H1 (cell line): ENCODE data around the gene SHROOM3. TPM values are rescaled to one million over a fixed set of nuclear protein-coding genes. Genes with fewer than 3 reads are reported as not detected.

Experiments used
- CTCF ChIA-PET: fragments of 300-600 bp; sonication (Branson Sonifier 250); formaldehyde crosslinking; loops from one replicate; lab custom pipeline; 2021; ENCODE audit not compliant: partially characterized antibody; lab: Charles Lee
- POLR2A ChIA-PET: fragments of 300-600 bp; sonication (Branson Sonifier 250); formaldehyde crosslinking; loops from one replicate; lab custom pipeline; 2021; ENCODE audit warnings: inconsistent platforms; ENCODE audit not compliant: partially characterized antibody; lab: Charles Lee
- DNase-seq, 2 experiments: peaks; one replicate each; pipeline versions ENCODE4 v3.0.0 to v3.0.0-alpha.2; 2010 to 2022; ENCODE audit warnings: low spot score in 2 of 2, low read depth in 1 of 2, mixed read lengths in 1 of 2
- FAIRE-seq: peaks from 2 replicates; lab custom pipeline; 2011; peaks lifted over from hg19 to GRCh38; lab: Jason Lieb, UNC
- H2AFZ ChIP-seq: 2 replicates; pipeline ENCODE4 v1.8.1; 2012; ENCODE audit warnings: low read length, inconsistent platforms
- H2AK5ac ChIP-seq: 2 replicates; pipeline ENCODE4 v1.6.1; 2013; ENCODE audit warnings: low read depth, low read length
- H2BK120ac ChIP-seq: replicated peaks from 2 replicates; pipeline ENCODE3; 2013; ENCODE audit warnings: low read depth, low read length, inconsistent platforms
- H2BK12ac ChIP-seq: 2 replicates; pipeline ENCODE4 v1.6.1; 2013; ENCODE audit warnings: low read depth, low read length
- H2BK15ac ChIP-seq: 2 replicates; pipeline ENCODE4 v1.6.1; 2013; ENCODE audit warnings: low read length
- H2BK20ac ChIP-seq: 2 replicates; pipeline ENCODE4 v1.6.1; 2013; ENCODE audit warnings: low read length
- H2BK5ac ChIP-seq: 2 replicates; pipeline ENCODE4 v1.6.1; 2013; ENCODE audit warnings: low read depth, low read length
- H3K14ac ChIP-seq: 2 replicates; pipeline ENCODE4 v1.6.1; 2013; ENCODE audit warnings: inconsistent platforms; ENCODE audit not compliant: insufficient read length
- H3K18ac ChIP-seq: 2 replicates; pipeline ENCODE4 v1.6.1; 2013; ENCODE audit warnings: low read length; ENCODE audit errors: extremely low read depth
- H3K23ac ChIP-seq: 2 replicates; pipeline ENCODE4 v1.6.1; 2013; ENCODE audit warnings: inconsistent platforms; ENCODE audit not compliant: insufficient read length
- H3K23me2 ChIP-seq: 2 replicates; pipeline ENCODE4 v1.6.1; 2013; ENCODE audit warnings: low read depth, low read length
- H3K27ac ChIP-seq: 2 replicates; pipeline ENCODE4 v1.6.1; 2011; ENCODE audit warnings: low read depth, low read length, inconsistent platforms
- H3K27me3 ChIP-seq, 4 experiments: replicated peaks in 1 of 4; 1 replicate in 1 of 4; 2 replicates in 3 of 4; pipeline versions ENCODE4 v1.6.1 to v1.8.1; 2011 to 2013; ENCODE audit warnings: low read length in 3 of 4, mild to moderate bottlenecking in 3 of 4, inconsistent platforms in 2 of 4, mixed read lengths in 2 of 4, moderate library complexity in 1 of 4; ENCODE audit not compliant: control insufficient read depth in 3 of 4, insufficient read depth in 3 of 4; ENCODE audit errors: extremely low read depth in 1 of 4
- H3K36me3 ChIP-seq, 4 experiments: 2 replicates each; pipeline versions ENCODE4 v1.6.1 to v1.8.1; 2011 to 2013; ENCODE audit warnings: mild to moderate bottlenecking in 4 of 4, low read length in 3 of 4, moderate library complexity in 2 of 4, control low read depth in 1 of 4, inconsistent platforms in 1 of 4; ENCODE audit not compliant: insufficient read depth in 4 of 4, control insufficient read depth in 2 of 4
- H3K4ac ChIP-seq: replicated peaks from 2 replicates; pipeline ENCODE3; 2013; ENCODE audit warnings: low read length, low read depth, mixed read lengths, inconsistent platforms; ENCODE audit not compliant: insufficient read length
- H3K4me1 ChIP-seq, 4 experiments: replicated peaks in 1 of 4; 1 replicate in 1 of 4; 2 replicates in 3 of 4; pipeline versions ENCODE4 v1.6.1 to v1.8.1; 2011 to 2013; ENCODE audit warnings: low read length in 3 of 4, inconsistent platforms in 2 of 4, mixed read lengths in 1 of 4; ENCODE audit not compliant: insufficient read depth in 4 of 4, control insufficient read depth in 3 of 4
- H3K4me2 ChIP-seq, 2 experiments: 2 replicates each; pipeline versions ENCODE4 v1.6.1 to v1.8.1; 2011 to 2013; ENCODE audit warnings: low read depth in 2 of 2, low read length in 2 of 2, control low read depth in 1 of 2, inconsistent platforms in 1 of 2, mild to moderate bottlenecking in 1 of 2; ENCODE audit not compliant: insufficient read depth in 1 of 2
- H3K4me3 ChIP-seq, 4 experiments: fragments of 200-600, 300-600 bp in 1 of 4; sonication (generic), shearing (Covaris generic), sonication (Bioruptor Twin) in 1 of 4; 2 replicates each; pipeline versions ENCODE4 v1.5.1 to v1.8.1; 2011 to 2016; ENCODE audit warnings: low read length in 4 of 4, low read depth in 3 of 4, control low read depth in 2 of 4, inconsistent platforms in 2 of 4, mild to moderate bottlenecking in 2 of 4, mixed read lengths in 1 of 4, moderate library complexity in 1 of 4; ENCODE audit not compliant: insufficient read depth in 2 of 4; ENCODE audit errors: extremely low read depth in 1 of 4
- H3K56ac ChIP-seq: replicated peaks from 2 replicates; pipeline ENCODE3; 2013; ENCODE audit warnings: low read depth, mild to moderate bottlenecking, mixed read lengths, low read length, inconsistent platforms; ENCODE audit not compliant: insufficient read length
- H3K79me1 ChIP-seq: 2 replicates; pipeline ENCODE4 v1.6.1; 2013; ENCODE audit warnings: low read depth, low read length, control low read depth
- H3K79me2 ChIP-seq, 2 experiments: 2 replicates each; pipeline versions ENCODE4 v1.6.1 to v1.8.1; 2012 to 2013; ENCODE audit warnings: low read length in 2 of 2, mild to moderate bottlenecking in 2 of 2, inconsistent platforms in 1 of 2; ENCODE audit not compliant: insufficient read depth in 2 of 2, control insufficient read depth in 1 of 2
- H3K9ac ChIP-seq, 4 experiments: replicated peaks in 1 of 4; 1 replicate in 1 of 4; 2 replicates in 3 of 4; pipeline versions ENCODE4 v1.6.1 to v1.8.1; 2011 to 2013; ENCODE audit warnings: low read depth in 3 of 4, low read length in 3 of 4, control low read depth in 2 of 4, mild to moderate bottlenecking in 2 of 4, moderate library complexity in 2 of 4, inconsistent platforms in 1 of 4; ENCODE audit errors: extremely low read depth in 1 of 4
- H3K9me3 ChIP-seq, 2 experiments: 2 replicates each; pipeline versions ENCODE4 v1.6.1 to v1.8.1; 2012 to 2013; ENCODE audit warnings: mild to moderate bottlenecking in 2 of 2, moderate library complexity in 2 of 2, control low read depth in 1 of 2, inconsistent platforms in 1 of 2, low read depth in 1 of 2, low read length in 1 of 2, mixed read lengths in 1 of 2; ENCODE audit not compliant: insufficient read depth in 2 of 2
- H4K20me1 ChIP-seq, 2 experiments: replicated peaks in 1 of 2; 2 replicates each; pipeline versions ENCODE3 to v1.8.1; 2011 to 2013; ENCODE audit warnings: inconsistent platforms in 2 of 2, low read length in 2 of 2, mild to moderate bottlenecking in 1 of 2; ENCODE audit not compliant: insufficient read depth in 2 of 2, control insufficient read depth in 1 of 2
- H4K5ac ChIP-seq: 2 replicates; pipeline ENCODE4 v1.6.1; 2013; ENCODE audit warnings: low read length, low read depth, mixed read lengths, inconsistent platforms; ENCODE audit not compliant: insufficient read length
- H4K8ac ChIP-seq: 2 replicates; pipeline ENCODE4 v1.8.0; 2013; ENCODE audit warnings: mild to moderate bottlenecking, moderate library complexity, low read length, inconsistent platforms; ENCODE audit not compliant: insufficient read depth; ENCODE audit errors: extremely low read depth
- H4K91ac ChIP-seq: replicated peaks from 2 replicates; pipeline ENCODE3; 2013; ENCODE audit warnings: low read length, mixed read lengths, inconsistent platforms; ENCODE audit not compliant: insufficient read length
- SRF ChIP-seq: IDR thresholded peaks from 2 replicates; pipeline ENCODE4 v1.6.1; 2011; ENCODE audit warnings: mild to moderate bottlenecking, low read depth, low read length, moderate library complexity
- WGBS, 2 experiments: shearing (Covaris generic) in 1 of 2; methylation state at CpG; one replicate each; pipeline versions ENCODE4 v1.1.6 to v1.1.7; 2013 to 2015; ENCODE audit warnings: low lambda C conversion rate in 2 of 2, mixed read lengths in 2 of 2, inconsistent platforms in 1 of 2, low coverage in 1 of 2, missing lambda C conversion rate in 1 of 2; ENCODE audit not compliant: insufficient replicate concordance in 2 of 2, insufficient coverage in 1 of 2, insufficient read length in 1 of 2; ENCODE audit errors: extremely low coverage in 1 of 2, missing lambda C conversion rate in 1 of 2; 5-methylcytosine and 5-hydroxymethylcytosine counted together
- polyA plus RNA-seq, 7 experiments: library from polyadenylated mRNA; depleted of rRNA in 3 of 7; stranded (reverse) in 5 of 7; unstranded in 2 of 7; fragments of >200 nt in 5 of 7; fragments of 200-250 nt in 2 of 7; gene quantifications; 1 replicate in 5 of 7; 2 replicates in 1 of 7; 4 replicates in 1 of 7; pipeline versions ENCODE4 v1.2.1 to v1.2.3, GENCODE V29; 2011 to 2013; ENCODE audit warnings: missing spikeins in 2 of 7, mixed read lengths in 2 of 7
- total RNA-seq: library from RNA; stranded (reverse); fragmentation: NEBNext Ultra II Directional; extraction: Animal tissue kit (Norgen Biotek cat#: 25700); gene quantifications from 2 replicates; pipeline ENCODE4 v1.2.1, GENCODE V29; 2021

The SHROOM3 gene
- total and polyA plus RNA-seq, 2 of the 8 experiments (the other 6 are each of a cell fraction or from before 2014, with no cell fraction given), result 15.8 to 34.0 TPM

DNA sequence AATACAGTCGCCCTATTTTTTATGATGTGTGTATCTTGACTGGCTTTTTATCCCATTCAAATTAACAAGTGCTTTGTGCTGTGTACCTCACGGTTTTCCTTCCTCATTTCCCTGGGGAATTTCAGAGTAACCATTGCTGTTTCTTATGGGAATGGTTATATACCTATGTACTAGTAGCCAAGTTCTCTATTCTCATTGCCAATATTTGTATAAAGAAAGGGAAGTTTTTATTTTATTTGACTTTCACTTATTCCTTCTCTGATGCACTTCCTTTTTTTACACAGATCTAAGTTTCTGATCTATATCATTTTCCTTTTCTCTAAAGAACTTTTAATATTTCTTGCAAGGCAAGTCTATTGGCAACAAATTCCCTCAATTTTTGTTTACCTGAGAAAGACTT is 281.6 kb downstream of the SHROOM3 start:
- H3K79me2 ChIP-seq, result peaks cover 0 to 35% of the 10 kb centered on the region in 2 experiments; a peak in 2 of 4 replicates
- H2BK5ac ChIP-seq, result no peak overlapping the region
- H2BK15ac ChIP-seq, result no peak overlapping the region
- H3K27ac ChIP-seq, result no peak overlapping the region
- no peak overlapping the region for H3K4me3 ChIP-seq
- H3K4me1 ChIP-seq, result peaks cover 0 to 10% (median 5%) of the 10 kb centered on the region in 4 experiments; a peak in 4 of 7 replicates
- no peak overlapping the region for H4K8ac ChIP-seq
- H3K56ac ChIP-seq, result no peak overlapping the region
- H2BK120ac ChIP-seq, result no peak overlapping the region
- no peak overlapping the region for H3K9ac ChIP-seq
- peaks cover 0 to 1% of the 10 kb centered on the region in 2 experiments for H4K20me1 ChIP-seq
- no peak overlapping the region for H2BK20ac ChIP-seq
- H4K5ac ChIP-seq, result no peak overlapping the region
- WGBS, 2 experiments, result 81% methylated on average over 2 of the region's 2 CpGs; no CpG with 5 or more reads in 1 of the 2 experiments
- H4K91ac ChIP-seq, result no peak overlapping the region
- H3K14ac ChIP-seq, result no peak overlapping the region
- no peak for TF ChIP-seq SRF
- no peak overlapping the region for H3K18ac ChIP-seq
- H3K23me2 ChIP-seq, result no peaks in the 10 kb centered on the region
- no peak overlapping the region for H3K4me2 ChIP-seq
- H3K36me3 ChIP-seq, result peaks cover 0 to 16% (median 7%) of the 10 kb centered on the region in 4 experiments; a peak in 5 of 8 replicates
- no peaks in the 10 kb centered on the region for H3K79me1 ChIP-seq
- FAIRE-seq (no peak), DNase-seq (no peak)
- CTCF ChIA-PET, result interaction anchor here (1.3 kb wide), 1 partner anchor 206 kb away, joined by 3 read pairs; no protein-coding TSS in a partner anchor
- H3K4ac ChIP-seq, result no peak overlapping the region
- H3K9me3 ChIP-seq, result no peaks in the 10 kb centered on the region
- no peak overlapping the region for H3K23ac ChIP-seq
- H3K27me3 ChIP-seq, result no peaks in the 10 kb centered on the region
- no peak overlapping the region for H2AK5ac ChIP-seq
- no peak overlapping the region for H2AFZ ChIP-seq
- H2BK12ac ChIP-seq, result no peak overlapping the region
- POLR2A ChIA-PET, result no interaction called here
